Neural cell (in vitro differentiated cells): ENCODE results near the gene ASB6. TPM values are rescaled to one million over a fixed set of nuclear protein-coding genes. Genes with fewer than 3 reads are reported as not detected.

Source experiments
- H2AFZ ChIP-seq: fragments of 200-600, 300-800 bp; sonication (generic), shearing (Covaris generic); 2 replicates; pipeline ENCODE4 v1.6.0; 2014; ENCODE audit warnings: low read depth, mild to moderate bottlenecking, antibody characterized with exemption, low read length, moderate library complexity
- H3F3A ChIP-seq: fragments of 200-600 bp; shearing (Covaris generic); 2 replicates; pipeline ENCODE4 v1.6.1; 2016; ENCODE audit warnings: mild to moderate bottlenecking, moderate library complexity, mixed read lengths, antibody characterized with exemption, low read length; ENCODE audit not compliant: insufficient read depth, poor library complexity, severe bottlenecking
- H3K27ac ChIP-seq: fragments of 200-600, 300-800 bp; sonication (generic), shearing (Covaris generic); 2 replicates; pipeline ENCODE4 v1.5.1; 2014; ENCODE audit warnings: mild to moderate bottlenecking, low read length, moderate library complexity
- H3K27me3 ChIP-seq: fragments of 300-800, 200-600 bp; sonication (generic), shearing (Covaris generic); 2 replicates; pipeline ENCODE4 v1.6.0; 2014; ENCODE audit warnings: mild to moderate bottlenecking, low read depth, low read length, moderate library complexity; ENCODE audit not compliant: insufficient read depth
- H3K36me3 ChIP-seq: fragments of 300-800, 200-600 bp; sonication (generic), shearing (Covaris generic); 2 replicates; pipeline ENCODE4 v1.5.1; 2014; ENCODE audit warnings: mild to moderate bottlenecking, antibody characterized with exemption, low read length, moderate library complexity; ENCODE audit not compliant: insufficient read depth
- H3K4me2 ChIP-seq: fragments of 300-800, 200-600 bp; sonication (generic), shearing (Covaris generic); 2 replicates; pipeline ENCODE4 v1.6.0; 2014; ENCODE audit warnings: mild to moderate bottlenecking, low read length
- H3K4me3 ChIP-seq: fragments of 300-800, 200-600 bp; sonication (generic), shearing (Covaris generic); 2 replicates; pipeline ENCODE4 v1.5.1; 2014; ENCODE audit warnings: mild to moderate bottlenecking, low read length, moderate library complexity
- H3K79me2 ChIP-seq: fragments of 200-600 bp; shearing (Covaris generic); replicated peaks from 2 replicates; pipeline ENCODE4 v1.6.0; 2014; ENCODE audit warnings: mild to moderate bottlenecking, low read length, moderate library complexity; ENCODE audit not compliant: insufficient read depth
- H3K9ac ChIP-seq: fragments of 300-800, 200-600 bp; sonication (generic), shearing (Covaris generic); 2 replicates; pipeline ENCODE4 v1.6.1; 2016; ENCODE audit warnings: mild to moderate bottlenecking, low read length, mixed read lengths
- H3K9me2 ChIP-seq: fragments of 200-600 bp; shearing (Covaris generic); 2 replicates; pipeline ENCODE4 v1.6.1; 2016; ENCODE audit warnings: mild to moderate bottlenecking, low read length, mixed read lengths; ENCODE audit not compliant: insufficient read depth
- H3K9me3 ChIP-seq: fragments of 200-600, 300-800 bp; sonication (generic), shearing (Covaris generic); 2 replicates; pipeline ENCODE4 v1.6.1; 2016; ENCODE audit warnings: mild to moderate bottlenecking, mixed run types, low read length, moderate library complexity, mixed read lengths
- H4K20me1 ChIP-seq: fragments of 200-600 bp; shearing (Covaris generic); 2 replicates; pipeline ENCODE4 v1.6.1; 2016; ENCODE audit warnings: mild to moderate bottlenecking, mixed run types; ENCODE audit not compliant: insufficient read depth
- EP300 ChIP-seq: fragments of 450-650 bp; conservative IDR thresholded peaks from 2 replicates; pipeline ENCODE4 v1.6.1; 2014; ENCODE audit warnings: antibody characterized with exemption, mild to moderate bottlenecking, moderate library complexity; ENCODE audit not compliant: poor library complexity, severe bottlenecking
- EZH2 ChIP-seq: fragments of 200-600, 300-800 bp; shearing (Covaris generic), sonication (generic); IDR thresholded peaks from 2 replicates; pipeline ENCODE4 v1.6.1; 2014; ENCODE audit warnings: antibody characterized with exemption, low read length, borderline replicate concordance, mild to moderate bottlenecking; ENCODE audit not compliant: insufficient read depth, poor library complexity, severe bottlenecking
- MXI1 ChIP-seq: fragments of 450-650 bp; conservative IDR thresholded peaks from 2 replicates; pipeline ENCODE4 v1.6.1; 2014; ENCODE audit warnings: antibody characterized with exemption, mild to moderate bottlenecking; ENCODE audit not compliant: poor library complexity, severe bottlenecking
- POLR2AphosphoS5 ChIP-seq: IDR thresholded peaks from 2 replicates; pipeline ENCODE4 v1.6.1; 2012
- RAD21 ChIP-seq: fragments of 450-650 bp; conservative IDR thresholded peaks from 2 replicates; pipeline ENCODE4 v1.6.1; 2014; ENCODE audit warnings: antibody characterized with exemption, mild to moderate bottlenecking, moderate library complexity
- SMC3 ChIP-seq: fragments of 450-650 bp; conservative IDR thresholded peaks from 2 replicates; pipeline ENCODE4 v1.6.1; 2014; ENCODE audit warnings: antibody characterized with exemption, mild to moderate bottlenecking, moderate library complexity; ENCODE audit not compliant: poor library complexity
- TAF1 ChIP-seq: IDR thresholded peaks from 2 replicates; pipeline ENCODE4 v1.6.1; 2012; ENCODE audit warnings: low read depth
- polyA plus RNA-seq: library from polyadenylated mRNA; depleted of rRNA; stranded (reverse); fragments of >200 nt; gene quantifications from 2 replicates; pipeline ENCODE4 v1.2.3, GENCODE V29; 2014
- TF ChIP-seq, protein P1 (sequence below): IDR thresholded peaks from 2 replicates; pipeline ENCODE4 v1.6.1; 2012; ENCODE audit warnings: borderline replicate concordance
- TF ChIP-seq, protein P2 (sequence below): fragments of 450-650 bp; IDR thresholded peaks from 2 replicates; pipeline ENCODE4 v1.5.1; 2014; ENCODE audit warnings: antibody characterized with exemption, mild to moderate bottlenecking, moderate library complexity; ENCODE audit not compliant: poor library complexity, severe bottlenecking

ASB6 gene
- polyA plus RNA-seq, 1 donor from 2014 or later = 18.4 TPM

DNA sequence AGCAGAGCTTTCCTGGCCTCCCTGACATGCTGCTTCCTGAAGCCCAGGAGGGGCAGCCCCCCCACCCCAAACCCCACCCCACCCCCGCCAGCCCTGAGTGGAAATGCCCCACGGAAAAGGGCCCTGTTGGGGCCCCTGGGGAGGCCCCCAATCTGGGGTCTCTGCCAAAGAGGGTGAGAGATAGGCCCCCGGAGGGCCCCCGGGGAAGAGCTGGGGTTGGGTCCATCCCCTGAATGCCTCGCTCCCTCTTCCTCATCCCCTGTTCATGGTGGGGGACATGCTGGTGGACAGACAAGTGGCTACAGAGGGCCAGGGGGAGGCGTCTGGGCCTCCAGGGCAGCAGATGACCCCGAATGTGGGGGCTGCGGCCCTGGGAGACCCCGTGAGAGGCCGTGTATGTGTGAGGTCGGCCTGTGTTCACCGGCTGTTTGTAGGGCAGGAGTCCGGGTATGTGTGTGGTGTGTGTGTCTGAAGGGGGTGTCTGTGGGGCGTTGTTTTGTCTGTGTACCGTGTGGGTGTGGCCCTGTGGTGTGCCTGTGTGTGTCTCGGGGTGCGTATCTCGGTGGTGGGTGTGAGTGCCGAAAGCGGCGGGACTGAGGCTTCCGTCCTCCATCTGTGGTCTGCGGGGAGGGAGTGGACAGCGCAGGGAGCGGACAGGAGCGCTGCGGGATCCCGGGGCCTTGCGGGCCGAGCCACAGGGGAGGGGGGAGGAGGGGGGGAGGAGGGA, 32.3 kb downstream of the ASB6 start:
- no peak overlapping the region for H3K27ac ChIP-seq
- H3K9ac ChIP-seq = peak overlapping the region; percentile 16
- H3K27me3 ChIP-seq = no peaks in the 10 kb centered on the region
- TF ChIP-seq, protein P1, sequence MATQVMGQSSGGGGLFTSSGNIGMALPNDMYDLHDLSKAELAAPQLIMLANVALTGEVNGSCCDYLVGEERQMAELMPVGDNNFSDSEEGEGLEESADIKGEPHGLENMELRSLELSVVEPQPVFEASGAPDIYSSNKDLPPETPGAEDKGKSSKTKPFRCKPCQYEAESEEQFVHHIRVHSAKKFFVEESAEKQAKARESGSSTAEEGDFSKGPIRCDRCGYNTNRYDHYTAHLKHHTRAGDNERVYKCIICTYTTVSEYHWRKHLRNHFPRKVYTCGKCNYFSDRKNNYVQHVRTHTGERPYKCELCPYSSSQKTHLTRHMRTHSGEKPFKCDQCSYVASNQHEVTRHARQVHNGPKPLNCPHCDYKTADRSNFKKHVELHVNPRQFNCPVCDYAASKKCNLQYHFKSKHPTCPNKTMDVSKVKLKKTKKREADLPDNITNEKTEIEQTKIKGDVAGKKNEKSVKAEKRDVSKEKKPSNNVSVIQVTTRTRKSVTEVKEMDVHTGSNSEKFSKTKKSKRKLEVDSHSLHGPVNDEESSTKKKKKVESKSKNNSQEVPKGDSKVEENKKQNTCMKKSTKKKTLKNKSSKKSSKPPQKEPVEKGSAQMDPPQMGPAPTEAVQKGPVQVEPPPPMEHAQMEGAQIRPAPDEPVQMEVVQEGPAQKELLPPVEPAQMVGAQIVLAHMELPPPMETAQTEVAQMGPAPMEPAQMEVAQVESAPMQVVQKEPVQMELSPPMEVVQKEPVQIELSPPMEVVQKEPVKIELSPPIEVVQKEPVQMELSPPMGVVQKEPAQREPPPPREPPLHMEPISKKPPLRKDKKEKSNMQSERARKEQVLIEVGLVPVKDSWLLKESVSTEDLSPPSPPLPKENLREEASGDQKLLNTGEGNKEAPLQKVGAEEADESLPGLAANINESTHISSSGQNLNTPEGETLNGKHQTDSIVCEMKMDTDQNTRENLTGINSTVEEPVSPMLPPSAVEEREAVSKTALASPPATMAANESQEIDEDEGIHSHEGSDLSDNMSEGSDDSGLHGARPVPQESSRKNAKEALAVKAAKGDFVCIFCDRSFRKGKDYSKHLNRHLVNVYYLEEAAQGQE = no peak
- TF ChIP-seq SMC3 = no peak
- TF ChIP-seq TAF1 = no peak
- TF ChIP-seq, protein P2, sequence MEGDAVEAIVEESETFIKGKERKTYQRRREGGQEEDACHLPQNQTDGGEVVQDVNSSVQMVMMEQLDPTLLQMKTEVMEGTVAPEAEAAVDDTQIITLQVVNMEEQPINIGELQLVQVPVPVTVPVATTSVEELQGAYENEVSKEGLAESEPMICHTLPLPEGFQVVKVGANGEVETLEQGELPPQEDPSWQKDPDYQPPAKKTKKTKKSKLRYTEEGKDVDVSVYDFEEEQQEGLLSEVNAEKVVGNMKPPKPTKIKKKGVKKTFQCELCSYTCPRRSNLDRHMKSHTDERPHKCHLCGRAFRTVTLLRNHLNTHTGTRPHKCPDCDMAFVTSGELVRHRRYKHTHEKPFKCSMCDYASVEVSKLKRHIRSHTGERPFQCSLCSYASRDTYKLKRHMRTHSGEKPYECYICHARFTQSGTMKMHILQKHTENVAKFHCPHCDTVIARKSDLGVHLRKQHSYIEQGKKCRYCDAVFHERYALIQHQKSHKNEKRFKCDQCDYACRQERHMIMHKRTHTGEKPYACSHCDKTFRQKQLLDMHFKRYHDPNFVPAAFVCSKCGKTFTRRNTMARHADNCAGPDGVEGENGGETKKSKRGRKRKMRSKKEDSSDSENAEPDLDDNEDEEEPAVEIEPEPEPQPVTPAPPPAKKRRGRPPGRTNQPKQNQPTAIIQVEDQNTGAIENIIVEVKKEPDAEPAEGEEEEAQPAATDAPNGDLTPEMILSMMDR = no peak
- no peak for TF ChIP-seq EZH2
- TF ChIP-seq POLR2AphosphoS5 = no peak
- no peak for TF ChIP-seq EP300
- no peak for TF ChIP-seq RAD21
- no peak for TF ChIP-seq MXI1
- no peaks in the 10 kb centered on the region for H4K20me1 ChIP-seq
- no peaks in the 10 kb centered on the region for H3F3A ChIP-seq
- H3K4me3 ChIP-seq = no peak overlapping the region
- H2AFZ ChIP-seq = no peak overlapping the region
- no peaks in the 10 kb centered on the region for H3K79me2 ChIP-seq
- H3K9me3 ChIP-seq = no peaks in the 10 kb centered on the region
- H3K9me2 ChIP-seq = no peaks in the 10 kb centered on the region
- no peak overlapping the region for H3K4me2 ChIP-seq
- H3K36me3 ChIP-seq = no peaks in the 10 kb centered on the region

DNA sequence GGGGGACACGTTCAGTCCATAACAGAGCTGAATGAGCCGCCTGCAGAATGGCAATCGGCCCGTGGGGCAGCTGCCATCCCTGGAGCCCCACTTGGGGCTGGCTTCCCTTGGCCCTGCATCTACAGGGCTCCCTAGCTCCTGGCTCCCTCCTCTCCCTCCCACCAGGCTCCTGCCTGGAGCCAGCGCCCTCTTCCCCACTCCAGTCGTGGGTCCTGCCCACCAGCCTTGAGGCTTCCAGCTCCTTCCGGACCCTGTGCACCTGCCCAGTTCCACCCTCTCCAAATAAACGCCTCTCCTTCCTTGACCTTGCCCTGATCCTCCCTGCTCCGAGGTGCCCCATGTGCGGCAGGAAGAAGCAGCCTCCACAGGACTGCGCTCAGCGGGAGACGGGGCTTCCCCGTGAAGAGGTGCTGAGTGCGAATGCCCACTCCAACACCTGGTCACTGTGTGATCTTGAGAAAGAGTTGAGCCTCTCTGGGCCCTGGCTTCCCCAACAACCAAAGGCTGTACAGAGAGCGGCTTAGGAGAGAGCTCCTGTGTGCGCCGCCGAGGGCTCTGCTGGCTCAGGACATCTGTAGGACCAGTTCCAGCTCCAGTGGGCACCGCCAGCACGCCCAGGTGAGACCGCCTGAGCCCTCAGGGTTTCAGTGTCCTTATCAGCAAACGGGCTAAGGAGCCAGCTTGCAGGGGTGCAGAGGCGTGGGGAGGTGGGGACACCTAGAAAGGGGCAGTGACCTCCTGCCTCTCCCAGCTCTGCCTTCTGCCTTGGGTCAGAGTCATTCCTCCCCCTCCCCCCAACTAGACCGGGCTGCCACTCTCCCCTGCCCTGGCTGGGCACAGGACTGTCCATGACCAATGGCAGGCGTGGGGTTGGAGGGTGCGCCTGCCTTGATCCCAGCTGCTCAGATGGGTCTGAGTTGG, 33.1 kb downstream of the ASB6 start:
- Histone ChIP-seq H3K27ac (no peak overlapping the region), H3K4me3 (no peak overlapping the region), H3K79me2 (no peaks in the 10 kb centered on the region), H2AFZ (no peak overlapping the region), H3K9ac (no peak overlapping the region), H4K20me1 (no peaks in the 10 kb centered on the region), H3K27me3 (no peaks in the 10 kb centered on the region), H3K9me3 (no peaks in the 10 kb centered on the region), H3K4me2 (no peak overlapping the region), H3F3A (no peaks in the 10 kb centered on the region), H3K36me3 (no peaks in the 10 kb centered on the region), H3K9me2 (no peaks in the 10 kb centered on the region)
- TF ChIP-seq, protein P1 = no peak
- TF ChIP-seq POLR2AphosphoS5 (no peak), EP300 (no peak), SMC3 (no peak), EZH2 (no peak), RAD21 (no peak), MXI1 (no peak), TAF1 (no peak)
- TF ChIP-seq, protein P2 = no peak
